LoVo (cell line): Measurements from ENCODE around the gene RASEF.

Source experiments
- DNase-seq: peaks from one replicate; pipeline ENCODE4 v3.0.0-alpha.2; 2016; ENCODE audit warnings: low spot score

RASEF gene

GRCh38 chr9:83012922-83013838 is 49.8 kb downstream of the RASEF start:
- DNase-seq, result no peak

- DNase-seq, result no peak
These were observed 50.6 kb downstream of the RASEF start for GRCh38 chr9:83012168-83012921.

- no peak for DNase-seq
These were observed 51.3 kb downstream of the RASEF start for GRCh38 chr9:83011611-83012010.

- DNase-seq, result no peak
These were observed 55.2 kb downstream of the RASEF start for GRCh38 chr9:83007521-83008300.

- no peak for DNase-seq
These were observed 56.6 kb downstream of the RASEF start for GRCh38 chr9:83006378-83006777.

GRCh38 chr9:83005963-83006362 is 57.0 kb downstream of the RASEF start:
- no peak for DNase-seq

GRCh38 chr9:83005361-83005760 is 57.6 kb downstream of the RASEF start:
- no peak for DNase-seq

- no peak for DNase-seq
These were observed 60.6 kb downstream of the RASEF start for GRCh38 chr9:83002329-83002728.

GRCh38 chr9:83000765-83001164 is 62.2 kb downstream of the RASEF start:
- no peak for DNase-seq

- no peak for DNase-seq
These were observed 64.5 kb downstream of the RASEF start for GRCh38 chr9:82998409-82998808.

- no peak for DNase-seq
These were observed 65.3 kb downstream of the RASEF start for GRCh38 chr9:82997476-82998140.

- DNase-seq, result no peak
These were observed 66.0 kb downstream of the RASEF start for GRCh38 chr9:82996941-82997340.

GRCh38 chr9:82993856-82994605 is 68.9 kb downstream of the RASEF start:
- no peak for DNase-seq

GRCh38 chr9:82991671-82992070 is 71.3 kb downstream of the RASEF start:
- no peak for DNase-seq

GRCh38 chr9:82989929-82990328 is 73.0 kb downstream of the RASEF start:
- no peak for DNase-seq

GRCh38 chr9:82988488-82988887 is 74.5 kb downstream of the RASEF start:
- DNase-seq, result no peak

GRCh38 chr9:82987370-82988189 is 75.4 kb downstream of the RASEF start:
- no peak for DNase-seq

GRCh38 chr9:82981552-82981951 is 81.4 kb downstream of the RASEF start:
- DNase-seq, result no peak

- no peak for DNase-seq
These were observed 87.8 kb downstream of the RASEF start for GRCh38 chr9:82975176-82975575.

GRCh38 chr9:82972446-82972845 is 90.5 kb downstream of the RASEF start:
- DNase-seq, result no peak
